Measurements from ENCODE around the gene DYNLL1.

DNA sequence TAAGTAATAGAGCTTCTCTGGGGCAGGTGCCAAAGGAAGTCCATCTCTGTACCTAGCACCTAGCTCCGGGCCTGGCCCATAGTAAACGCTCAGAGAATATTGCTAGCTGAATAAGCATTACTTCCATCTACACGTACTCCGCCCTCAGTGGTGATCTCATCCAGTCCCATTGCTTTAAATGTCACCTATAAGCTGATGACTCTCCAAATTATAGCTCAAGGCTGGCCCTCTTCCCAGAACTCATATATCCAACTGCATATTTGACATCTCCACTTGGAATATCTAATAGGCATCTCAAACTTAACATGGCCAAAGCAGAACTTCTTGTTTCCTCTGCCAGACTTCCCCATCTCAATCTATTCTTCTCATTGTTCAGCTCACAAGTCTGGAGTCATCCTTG lies 6.9 kb upstream of the DYNLL1 start:
- TF ChIP-seq, protein P1, sequence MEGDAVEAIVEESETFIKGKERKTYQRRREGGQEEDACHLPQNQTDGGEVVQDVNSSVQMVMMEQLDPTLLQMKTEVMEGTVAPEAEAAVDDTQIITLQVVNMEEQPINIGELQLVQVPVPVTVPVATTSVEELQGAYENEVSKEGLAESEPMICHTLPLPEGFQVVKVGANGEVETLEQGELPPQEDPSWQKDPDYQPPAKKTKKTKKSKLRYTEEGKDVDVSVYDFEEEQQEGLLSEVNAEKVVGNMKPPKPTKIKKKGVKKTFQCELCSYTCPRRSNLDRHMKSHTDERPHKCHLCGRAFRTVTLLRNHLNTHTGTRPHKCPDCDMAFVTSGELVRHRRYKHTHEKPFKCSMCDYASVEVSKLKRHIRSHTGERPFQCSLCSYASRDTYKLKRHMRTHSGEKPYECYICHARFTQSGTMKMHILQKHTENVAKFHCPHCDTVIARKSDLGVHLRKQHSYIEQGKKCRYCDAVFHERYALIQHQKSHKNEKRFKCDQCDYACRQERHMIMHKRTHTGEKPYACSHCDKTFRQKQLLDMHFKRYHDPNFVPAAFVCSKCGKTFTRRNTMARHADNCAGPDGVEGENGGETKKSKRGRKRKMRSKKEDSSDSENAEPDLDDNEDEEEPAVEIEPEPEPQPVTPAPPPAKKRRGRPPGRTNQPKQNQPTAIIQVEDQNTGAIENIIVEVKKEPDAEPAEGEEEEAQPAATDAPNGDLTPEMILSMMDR (IDR thresholded peaks at IDR 0.05), result no peak
- no peak for TF ChIP-seq EP300 (IDR thresholded peaks at IDR 0.05)
- no peak for TF ChIP-seq POLR2A (IDR thresholded peaks at IDR 0.05)
- TF ChIP-seq POLR2AphosphoS5 (IDR thresholded peaks at IDR 0.05), result no peak
